Dendritic cell treated with granulocyte-macrophage colony-stimulating factor and Interleukin-4, amounts not matched to agents 40 ng/mL and 50 ng/mL, for 4 days (primary cell): Measurements from ENCODE around the gene CRACDL.
"Not testable (repeated sequence)": the region's sequence is repeated elsewhere in the genome, so short reads cannot be mapped to it uniquely, and the experiment has no call there.

Source experiments
- H3K27ac Mint-ChIP-seq: one replicate; pipeline ENCODE4 v1.8.0; 2022; ENCODE audit warnings: mild to moderate bottlenecking, mixed read lengths
- H3K27me3 Mint-ChIP-seq: one replicate; pipeline ENCODE4 v1.8.0; 2022; ENCODE audit warnings: mild to moderate bottlenecking, mixed read lengths
- H3K36me3 Mint-ChIP-seq: one replicate; pipeline ENCODE4 v1.8.0; 2022; ENCODE audit warnings: low read depth, mixed read lengths
- H3K4me1 Mint-ChIP-seq: one replicate; pipeline ENCODE4 v1.8.0; 2022; ENCODE audit warnings: low read depth, mixed read lengths
- H3K4me3 Mint-ChIP-seq: one replicate; pipeline ENCODE4 v1.8.0; 2022; ENCODE audit warnings: mild to moderate bottlenecking, moderate library complexity, mixed read lengths
- H3K9me3 Mint-ChIP-seq: one replicate; pipeline ENCODE4 v1.8.0; 2022; ENCODE audit warnings: mixed read lengths
- intact Hi-C: fragments of 100-400 bp; cut with micrococcal nuclease; formaldehyde crosslinking; loops from one replicate; pipeline ENCODE4 v1.15.0; 2022

CRACDL gene

GRCh38 chr2:98771264-98771663 is 164.8 kb downstream of the CRACDL start:
- intact Hi-C loops: loop anchor here (2.0 to 5.0 kb wide), 3 partner anchors 36 to 51 kb away; partner anchors contain the start of gene MGAT4A
- Mint-ChIP-seq H3K27ac (peak overlapping the region; percentile 91), H3K27me3 (no peaks in the 10 kb centered on the region), H3K9me3 (no peaks in the 10 kb centered on the region), H3K4me1 (peaks cover 94% of the 10 kb centered on the region), H3K4me3 (peak overlapping the region; percentile 81), H3K36me3 (peaks cover 40% of the 10 kb centered on the region)

- Mint-ChIP-seq H3K27ac (peak overlapping the region; percentile 91), H3K4me1 (peaks cover 92% of the 10 kb centered on the region)
Observed at GRCh38 chr2:98769784-98770183, 166.2 kb downstream of the CRACDL start.

GRCh38 chr2:98769114-98769476 is 166.9 kb downstream of the CRACDL start:
- Mint-ChIP-seq H3K27me3 (no peaks in the 10 kb centered on the region), H3K27ac (peak overlapping the region; percentile 72), H3K4me1 (peaks cover 94% of the 10 kb centered on the region), H3K4me3 (no peak overlapping the region), H3K9me3 (no peaks in the 10 kb centered on the region), H3K36me3 (peaks cover 46% of the 10 kb centered on the region)
- intact Hi-C loops: no loop called here

More at GRCh38 chr2:98769784-98770183, 166.2 kb downstream of the CRACDL start:
- peak overlapping the region; percentile 61 for H3K4me3 Mint-ChIP-seq
- intact Hi-C loops: loop anchor here (2.0 to 5.0 kb wide), 3 partner anchors 38 to 53 kb away; partner anchors contain the start of gene MGAT4A
- no peaks in the 10 kb centered on the region for H3K27me3 Mint-ChIP-seq
- H3K9me3 Mint-ChIP-seq: no peaks in the 10 kb centered on the region
- H3K36me3 Mint-ChIP-seq: peaks cover 46% of the 10 kb centered on the region

GRCh38 chr2:98768384-98769113 is 167.5 kb downstream of the CRACDL start:
- H3K4me1 Mint-ChIP-seq: peaks cover 94% of the 10 kb centered on the region
- H3K4me3 Mint-ChIP-seq: peak overlapping the region; percentile 63
- intact Hi-C loops: no loop called here
- H3K36me3 Mint-ChIP-seq: peaks cover 46% of the 10 kb centered on the region
- H3K27ac Mint-ChIP-seq: peak overlapping the region; percentile 72
- no peaks in the 10 kb centered on the region for H3K27me3 Mint-ChIP-seq
- no peaks in the 10 kb centered on the region for H3K9me3 Mint-ChIP-seq

GRCh38 chr2:98764499-98764898 is 171.5 kb downstream of the CRACDL start:
- H3K27ac Mint-ChIP-seq: peak overlapping the region; percentile 89
- peak overlapping the region; percentile 61 for H3K4me3 Mint-ChIP-seq
- peaks cover 95% of the 10 kb centered on the region for H3K4me1 Mint-ChIP-seq
- no peaks in the 10 kb centered on the region for H3K9me3 Mint-ChIP-seq
- no peaks in the 10 kb centered on the region for H3K27me3 Mint-ChIP-seq
- peaks cover 44% of the 10 kb centered on the region for H3K36me3 Mint-ChIP-seq
- intact Hi-C loops: loop anchor here (2.0 kb wide), 1 partner anchor 16 kb away; no protein-coding TSS in a partner anchor

GRCh38 chr2:98763209-98763951 is 172.6 kb downstream of the CRACDL start:
- no peaks in the 10 kb centered on the region for H3K27me3 Mint-ChIP-seq
- H3K9me3 Mint-ChIP-seq: no peaks in the 10 kb centered on the region
- H3K36me3 Mint-ChIP-seq: peaks cover 38% of the 10 kb centered on the region
- intact Hi-C loops: no loop called here
- peak overlapping the region; percentile 95 for H3K27ac Mint-ChIP-seq
- H3K4me1 Mint-ChIP-seq: peaks cover 89% of the 10 kb centered on the region
- H3K4me3 Mint-ChIP-seq: no peak overlapping the region

- H3K27me3 Mint-ChIP-seq: no peaks in the 10 kb centered on the region
- intact Hi-C loops: no loop called here
- peaks cover 28% of the 10 kb centered on the region for H3K36me3 Mint-ChIP-seq
- H3K9me3 Mint-ChIP-seq: no peaks in the 10 kb centered on the region
- no peak overlapping the region for H3K4me3 Mint-ChIP-seq
- peak overlapping the region; percentile 95 for H3K27ac Mint-ChIP-seq
- H3K4me1 Mint-ChIP-seq: peaks cover 89% of the 10 kb centered on the region
Observed at GRCh38 chr2:98761909-98762308, 174.1 kb downstream of the CRACDL start.

- Mint-ChIP-seq H3K27me3 (no peaks in the 10 kb centered on the region), H3K27ac (peak overlapping the region; percentile 95), H3K4me1 (peaks cover 83% of the 10 kb centered on the region), H3K9me3 (no peaks in the 10 kb centered on the region), H3K36me3 (peaks cover 22% of the 10 kb centered on the region), H3K4me3 (peak overlapping the region; percentile 11)
- intact Hi-C loops: no loop called here
Observed at GRCh38 chr2:98761267-98761781, 174.7 kb downstream of the CRACDL start.

- peaks cover 16% of the 10 kb centered on the region for H3K36me3 Mint-ChIP-seq
- H3K9me3 Mint-ChIP-seq: no peaks in the 10 kb centered on the region
- no peak overlapping the region for H3K4me3 Mint-ChIP-seq
- H3K27me3 Mint-ChIP-seq: no peaks in the 10 kb centered on the region
- intact Hi-C loops: no loop called here
- peak overlapping the region; percentile 95 for H3K27ac Mint-ChIP-seq
- peaks cover 79% of the 10 kb centered on the region for H3K4me1 Mint-ChIP-seq
Observed at GRCh38 chr2:98759827-98760625, 176.0 kb downstream of the CRACDL start.

GRCh38 chr2:98759338-98759737 is 176.7 kb downstream of the CRACDL start:
- intact Hi-C loops: no loop called here
- H3K36me3 Mint-ChIP-seq: peaks cover 16% of the 10 kb centered on the region
- no peak overlapping the region for H3K4me3 Mint-ChIP-seq
- no peaks in the 10 kb centered on the region for H3K27me3 Mint-ChIP-seq
- H3K27ac Mint-ChIP-seq: peak overlapping the region; percentile 95
- peaks cover 77% of the 10 kb centered on the region for H3K4me1 Mint-ChIP-seq
- no peaks in the 10 kb centered on the region for H3K9me3 Mint-ChIP-seq

GRCh38 chr2:98757904-98758421 is 178.1 kb downstream of the CRACDL start:
- peak overlapping the region; percentile 51 for H3K4me3 Mint-ChIP-seq
- no peaks in the 10 kb centered on the region for H3K9me3 Mint-ChIP-seq
- intact Hi-C loops: loop anchor here (1.0 kb wide), 1 partner anchor 9 kb away; no protein-coding TSS in a partner anchor
- peaks cover 14% of the 10 kb centered on the region for H3K36me3 Mint-ChIP-seq
- H3K27me3 Mint-ChIP-seq: no peaks in the 10 kb centered on the region
- peak overlapping the region; percentile 95 for H3K27ac Mint-ChIP-seq
- peaks cover 77% of the 10 kb centered on the region for H3K4me1 Mint-ChIP-seq

- Mint-ChIP-seq H3K27me3 (no peaks in the 10 kb centered on the region), H3K9me3 (no peaks in the 10 kb centered on the region), H3K4me3 (no peak overlapping the region), H3K27ac (peak overlapping the region; percentile 85), H3K4me1 (peaks cover 79% of the 10 kb centered on the region), H3K36me3 (no peaks in the 10 kb centered on the region)
- intact Hi-C loops: no loop called here
Observed at GRCh38 chr2:98753801-98754200, 182.2 kb downstream of the CRACDL start.

GRCh38 chr2:98752711-98753110 is 183.3 kb downstream of the CRACDL start:
- H3K4me3 Mint-ChIP-seq, H3K27me3 Mint-ChIP-seq, intact Hi-C loops, H3K36me3 Mint-ChIP-seq, H3K9me3 Mint-ChIP-seq: not testable (repeated sequence)
- Mint-ChIP-seq H3K27ac (peak overlapping the region; percentile 98), H3K4me1 (peaks cover 82% of the 10 kb centered on the region)
